Thyroid gland (tissue), 4 donors: ENCODE measurements around the gene HPS5. TPM values are rescaled to one million over a fixed set of nuclear protein-coding genes. Genes with fewer than 3 reads are reported as not detected.

Experiments
- DNase-seq, 2 donors: peaks; one replicate each; pipeline ENCODE4 v3.0.0-alpha.2; 2019
- H3K27ac ChIP-seq, 3 donors: fragments of 200-600 bp; sonication (generic); 1 replicate in 2 of 3; 2 replicates in 1 of 3; pipeline ENCODE4 v1.5.1; 2016 to 2019; ENCODE audit warnings: mild to moderate bottlenecking in 1 of 3, moderate library complexity in 1 of 3
- H3K27me3 ChIP-seq: fragments of 200-600 bp; sonication (generic); one replicate; pipeline ENCODE4 v1.5.1; 2019
- H3K36me3 ChIP-seq, 2 donors: fragments of 200-600 bp; sonication (generic); one replicate each; pipeline ENCODE4 v1.5.1; 2016 to 2019
- H3K4me1 ChIP-seq, 2 donors: fragments of 200-600 bp; sonication (generic); one replicate each; pipeline ENCODE4 v1.5.1; 2017 to 2019
- H3K4me3 ChIP-seq, 3 donors: fragments of 200-600 bp; sonication (generic); replicated peaks in 1 of 3; 1 replicate in 2 of 3; 2 replicates in 1 of 3; pipeline ENCODE4 v1.5.1; 2016; ENCODE audit warnings: mild to moderate bottlenecking in 1 of 3
- H3K9me3 ChIP-seq: fragments of 200-600 bp; sonication (generic); one replicate; pipeline ENCODE4 v1.5.1; 2017
- POLR2A ChIP-seq, 2 donors: fragments of 450-650 bp; IDR thresholded peaks; one replicate each; pipeline ENCODE4 v1.6.1; 2017; ENCODE audit warnings: antibody characterized with exemption in 2 of 2, mild to moderate bottlenecking in 2 of 2, moderate library complexity in 1 of 2
- WGBS, 2 donors: methylation state at CpG; one replicate each; pipeline ENCODE4 v1.1.5; 2017; 5-methylcytosine and 5-hydroxymethylcytosine counted together
- intact Hi-C: fragments of 100-400 bp; cut with DNase I; formaldehyde crosslinking; loops from one replicate; pipeline ENCODE4 v1.15.1; 2023
- total RNA-seq, 4 donors: library from RNA; depleted of rRNA; stranded (reverse); fragments of >200 nt; gene quantifications; one replicate each; pipeline ENCODE4 v1.2.3, GENCODE V29; 2016
- TF ChIP-seq, protein P1 (sequence below), 6 experiments: fragments of 200-600 bp in 3 of 6; fragments of 450-650 bp in 3 of 6; sonication (generic) in 3 of 6; IDR thresholded peaks; one replicate each; pipeline ENCODE4 v1.5.1; 2016 to 2019; ENCODE audit warnings: antibody characterized with exemption in 6 of 6, mild to moderate bottlenecking in 2 of 6, inconsistent platforms in 1 of 6, moderate library complexity in 1 of 6

The HPS5 gene
- total RNA-seq, 4 donors from 2014 or later: 21.0 to 26.7 (median 24.2) TPM

DNA sequence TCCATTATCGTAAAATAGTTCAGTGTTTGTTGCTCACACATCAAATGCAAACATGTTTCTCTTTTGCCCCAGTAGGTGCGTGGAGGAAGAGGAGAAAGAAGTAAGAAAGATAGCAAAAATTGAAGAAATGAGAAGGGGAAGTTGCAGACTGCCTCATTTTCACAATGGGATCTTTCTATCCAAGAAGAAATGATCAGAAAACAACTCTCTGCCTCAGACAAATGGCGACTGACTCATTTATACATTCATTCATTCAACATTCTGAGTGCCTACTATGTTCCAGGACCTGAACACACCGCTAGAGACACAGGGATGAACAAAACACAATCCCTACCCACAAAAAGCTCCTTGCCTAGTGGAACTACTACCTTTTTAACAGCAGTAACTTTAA, 367 bp downstream of the HPS5 start:
- H3K27me3 ChIP-seq: no peaks in the 10 kb centered on the region
- H3K27ac ChIP-seq: peak overlapping the region; percentile 98 to 100 (median 98)
- H3K9me3 ChIP-seq: no peaks in the 10 kb centered on the region
- intact Hi-C loops: loop anchor here (5.0 kb wide), 2 partner anchors 76 to 311 kb away; partner anchors contain the start of gene SPTY2D1
- H3K4me1 ChIP-seq: peaks cover 27 to 32% of the 10 kb centered on the region in 2 donors
- peak overlapping the region; percentile 84 to 100 (median 91) for H3K4me3 ChIP-seq
- no peak for DNase-seq
- TF ChIP-seq, protein P1, sequence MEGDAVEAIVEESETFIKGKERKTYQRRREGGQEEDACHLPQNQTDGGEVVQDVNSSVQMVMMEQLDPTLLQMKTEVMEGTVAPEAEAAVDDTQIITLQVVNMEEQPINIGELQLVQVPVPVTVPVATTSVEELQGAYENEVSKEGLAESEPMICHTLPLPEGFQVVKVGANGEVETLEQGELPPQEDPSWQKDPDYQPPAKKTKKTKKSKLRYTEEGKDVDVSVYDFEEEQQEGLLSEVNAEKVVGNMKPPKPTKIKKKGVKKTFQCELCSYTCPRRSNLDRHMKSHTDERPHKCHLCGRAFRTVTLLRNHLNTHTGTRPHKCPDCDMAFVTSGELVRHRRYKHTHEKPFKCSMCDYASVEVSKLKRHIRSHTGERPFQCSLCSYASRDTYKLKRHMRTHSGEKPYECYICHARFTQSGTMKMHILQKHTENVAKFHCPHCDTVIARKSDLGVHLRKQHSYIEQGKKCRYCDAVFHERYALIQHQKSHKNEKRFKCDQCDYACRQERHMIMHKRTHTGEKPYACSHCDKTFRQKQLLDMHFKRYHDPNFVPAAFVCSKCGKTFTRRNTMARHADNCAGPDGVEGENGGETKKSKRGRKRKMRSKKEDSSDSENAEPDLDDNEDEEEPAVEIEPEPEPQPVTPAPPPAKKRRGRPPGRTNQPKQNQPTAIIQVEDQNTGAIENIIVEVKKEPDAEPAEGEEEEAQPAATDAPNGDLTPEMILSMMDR (IDR thresholded peaks at IDR 0.05): no peak
- no peak for TF ChIP-seq POLR2A (IDR thresholded peaks at IDR 0.05)
- WGBS, 2 donors: 3 to 8% methylated on average over 4 of the region's 4 CpGs
- no peaks in the 10 kb centered on the region for H3K36me3 ChIP-seq

DNA sequence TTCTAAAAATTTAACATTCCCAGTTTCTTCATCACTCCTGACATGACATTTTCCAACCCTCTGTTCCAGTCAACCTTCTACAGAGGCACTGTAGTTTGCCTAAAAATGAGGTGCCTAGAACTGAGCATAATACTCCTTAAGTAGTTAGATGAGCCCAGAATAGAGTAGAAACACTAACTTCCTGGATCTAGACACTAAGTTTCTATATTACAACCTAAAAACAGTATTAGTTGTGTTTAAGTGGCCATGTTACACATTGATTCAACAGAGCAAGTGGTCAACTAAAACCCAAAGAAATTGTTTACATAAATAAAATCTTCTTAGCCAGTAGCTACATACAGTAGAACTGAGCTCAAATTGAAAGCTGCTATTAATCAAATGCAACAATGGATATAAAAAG, 1.3 kb downstream of the HPS5 start:
- no peaks in the 10 kb centered on the region for H3K36me3 ChIP-seq
- no peak overlapping the region for H3K4me3 ChIP-seq
- H3K27me3 ChIP-seq: no peaks in the 10 kb centered on the region
- H3K9me3 ChIP-seq: no peaks in the 10 kb centered on the region
- peaks cover 27 to 32% of the 10 kb centered on the region in 2 donors for H3K4me1 ChIP-seq
- H3K27ac ChIP-seq: no peak overlapping the region
- DNase-seq: no peak
- intact Hi-C loops: loop anchor here (5.0 kb wide), 2 partner anchors 77 to 312 kb away; partner anchors contain the start of gene SPTY2D1
- TF ChIP-seq, protein P1 (IDR thresholded peaks at IDR 0.05): no peak
- no peak for TF ChIP-seq POLR2A (IDR thresholded peaks at IDR 0.05)

DNA sequence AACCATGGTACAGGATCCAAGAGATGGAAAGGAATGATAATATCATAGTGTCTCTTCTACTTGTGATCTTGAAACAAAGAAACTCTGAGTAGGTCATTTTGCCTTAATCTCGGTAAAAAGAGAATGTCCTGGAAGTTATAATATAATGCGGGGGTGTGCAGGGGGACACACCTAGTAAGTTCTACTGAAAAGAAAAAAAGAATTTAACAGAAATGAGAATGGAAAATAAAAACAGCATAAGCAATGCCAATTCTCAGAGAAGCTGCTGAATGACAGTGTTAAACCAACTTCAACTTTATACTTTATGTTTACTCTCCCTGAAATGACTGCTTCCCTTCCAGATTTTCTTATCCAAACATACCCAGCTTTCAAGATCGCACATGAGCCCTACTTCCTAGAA, 2.0 kb downstream of the HPS5 start:
- H3K36me3 ChIP-seq: no peaks in the 10 kb centered on the region
- WGBS, 2 donors: 82% methylated on average over 3 of the region's 3 CpGs
- H3K27ac ChIP-seq: no peak overlapping the region
- no peaks in the 10 kb centered on the region for H3K27me3 ChIP-seq
- intact Hi-C loops: loop anchor here (5.0 kb wide), 2 partner anchors 77 to 312 kb away; partner anchors contain the start of gene SPTY2D1
- no peaks in the 10 kb centered on the region for H3K9me3 ChIP-seq
- no peak overlapping the region for H3K4me3 ChIP-seq
- H3K4me1 ChIP-seq: peaks cover 26 to 32% of the 10 kb centered on the region in 2 donors
- TF ChIP-seq, protein P1 (IDR thresholded peaks at IDR 0.05): no peak
- TF ChIP-seq POLR2A (IDR thresholded peaks at IDR 0.05): no peak
- DNase-seq: no peak

DNA sequence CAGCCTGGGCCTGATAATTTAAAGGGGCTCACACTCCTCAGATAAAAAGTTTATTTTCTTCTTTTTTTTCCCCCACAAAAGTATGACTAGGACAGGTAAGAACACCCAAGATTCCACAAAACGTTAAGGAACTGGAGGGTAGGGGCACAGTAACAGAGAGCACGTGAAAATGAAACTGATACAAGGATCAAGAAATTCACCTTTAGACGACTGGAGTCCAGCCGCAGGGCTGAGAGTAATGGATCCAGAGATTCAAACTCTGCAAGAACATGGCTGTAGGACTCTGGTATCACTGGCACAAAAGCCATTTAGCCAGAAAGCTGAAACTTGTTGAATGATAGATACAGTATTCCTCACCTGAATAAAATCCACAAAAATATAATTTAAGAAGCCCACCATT, 4.4 kb downstream of the HPS5 start:
- 93 to 94% methylated on average over 4 of the region's 4 CpGs for WGBS, 2 donors
- DNase-seq: no peak
- Histone ChIP-seq H3K27me3 (no peaks in the 10 kb centered on the region), H3K27ac (no peak overlapping the region), H3K4me3 (no peak overlapping the region), H3K36me3 (no peaks in the 10 kb centered on the region), H3K4me1 (peaks cover 25 to 30% of the 10 kb centered on the region in 2 donors), H3K9me3 (no peaks in the 10 kb centered on the region)
- intact Hi-C loops: no loop called here
- TF ChIP-seq, protein P1 (IDR thresholded peaks at IDR 0.05): no peak
- no peak for TF ChIP-seq POLR2A (IDR thresholded peaks at IDR 0.05)

DNA sequence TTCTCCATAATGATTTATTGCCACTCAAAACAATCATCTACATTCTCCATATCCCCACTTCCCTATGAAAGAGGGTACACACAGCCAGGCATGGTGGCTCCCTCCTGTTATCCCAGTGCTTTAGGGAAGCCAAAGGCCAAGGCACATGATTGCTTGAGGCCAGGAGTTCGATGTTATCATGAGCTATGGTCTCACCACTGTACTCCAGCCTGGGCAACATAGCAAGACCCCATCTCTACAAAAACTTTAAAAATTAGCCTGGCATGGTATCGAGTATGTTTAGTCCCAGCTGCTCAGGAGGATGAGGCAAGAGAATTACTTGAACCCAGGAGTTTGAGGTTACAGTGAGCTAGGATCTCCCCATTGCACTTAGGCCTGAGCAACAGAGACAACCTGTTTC, 6.0 kb downstream of the HPS5 start:
- intact Hi-C loops: no loop called here
- Histone ChIP-seq H3K4me1 (peaks cover 27 to 38% of the 10 kb centered on the region in 2 donors), H3K4me3 (no peak overlapping the region), H3K36me3 (no peaks in the 10 kb centered on the region), H3K27ac (no peak overlapping the region), H3K9me3 (no peaks in the 10 kb centered on the region), H3K27me3 (no peaks in the 10 kb centered on the region)
- WGBS, 2 donors: 96% methylated on average over 2 of the region's 2 CpGs
- no peak for DNase-seq
- TF ChIP-seq, protein P1 (IDR thresholded peaks at IDR 0.05): no peak
- no peak for TF ChIP-seq POLR2A (IDR thresholded peaks at IDR 0.05)
